DMS53 treated with DMSO at 0.1 percent for 48 hours (cell line): ENCODE data around the gene EXOC6B.

Experiments used
- DNase-seq: peaks from one replicate; lab custom pipeline; 2025; ENCODE audit not compliant: unreplicated experiment; lab: John Stamatoyannopoulos, UW

Gene EXOC6B

GRCh38 chr2:72793798-72794440 lies 31.9 kb downstream of the EXOC6B start:
- DNase-seq, result no peak

GRCh38 chr2:72789241-72789640 lies 36.6 kb downstream of the EXOC6B start:
- no peak for DNase-seq

DNA sequence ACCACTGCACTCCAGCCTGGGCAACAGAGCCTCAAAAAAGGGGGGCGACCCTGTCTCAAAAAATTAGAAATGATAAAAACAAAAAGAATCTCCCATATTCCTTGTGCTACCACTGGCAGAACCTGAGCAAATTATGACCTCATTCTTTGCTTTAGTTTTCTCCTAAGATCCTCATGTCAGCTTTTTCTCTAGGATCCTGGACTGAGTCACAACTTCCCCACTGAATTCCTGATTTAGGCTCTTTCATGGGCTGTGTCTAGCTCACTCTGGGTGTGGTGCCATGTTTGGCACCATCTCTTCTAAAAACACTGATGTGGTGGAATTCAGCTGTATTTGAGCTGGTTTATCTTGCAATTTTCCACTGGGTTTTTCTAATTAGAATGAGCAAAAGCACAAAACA lies 37.1 kb downstream of the EXOC6B start:
- DNase-seq, result no peak

GRCh38 chr2:72785517-72785916 lies 40.3 kb downstream of the EXOC6B start:
- DNase-seq, result no peak

DNA sequence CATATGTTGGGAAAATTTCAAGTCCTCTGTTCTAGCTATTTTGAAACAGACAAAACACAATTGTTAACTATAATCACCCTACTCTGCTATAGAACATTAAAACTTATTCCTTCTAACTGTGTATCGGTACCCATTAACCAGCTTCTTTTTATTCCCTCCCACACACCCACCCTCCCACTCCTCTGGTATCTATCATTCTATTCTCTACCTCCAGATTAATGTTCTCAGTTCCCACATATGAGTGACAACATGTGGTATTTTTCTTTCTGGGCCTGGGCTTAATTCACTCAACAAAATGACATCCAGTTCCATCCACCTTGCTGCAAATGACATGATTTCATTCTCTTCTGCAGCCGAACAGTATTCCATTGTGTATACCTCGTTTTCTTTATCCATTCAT lies 43.3 kb downstream of the EXOC6B start:
- no peak for DNase-seq

DNA sequence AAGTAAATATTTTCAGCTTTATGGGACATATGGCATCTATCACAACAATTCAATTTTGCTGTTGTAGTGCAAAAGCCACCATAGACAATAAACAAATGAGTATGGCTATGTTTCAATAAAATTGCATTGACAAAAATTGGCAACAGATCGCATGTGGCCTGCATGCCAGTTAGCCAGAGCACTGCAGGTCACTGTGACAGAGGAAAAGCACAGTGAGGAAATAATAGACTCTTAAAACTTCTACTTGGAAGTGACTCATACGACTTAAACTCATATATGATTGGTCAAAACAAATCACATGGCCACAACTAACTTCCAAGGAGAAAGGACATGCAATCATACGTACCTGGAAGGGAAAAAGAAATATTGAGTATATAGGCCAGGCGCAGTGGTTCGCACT lies 44.4 kb downstream of the EXOC6B start:
- DNase-seq, result no peak

- DNase-seq, result no peak
Measured at GRCh38 chr2:72780477-72780876, 45.4 kb downstream of the EXOC6B start.

DNA sequence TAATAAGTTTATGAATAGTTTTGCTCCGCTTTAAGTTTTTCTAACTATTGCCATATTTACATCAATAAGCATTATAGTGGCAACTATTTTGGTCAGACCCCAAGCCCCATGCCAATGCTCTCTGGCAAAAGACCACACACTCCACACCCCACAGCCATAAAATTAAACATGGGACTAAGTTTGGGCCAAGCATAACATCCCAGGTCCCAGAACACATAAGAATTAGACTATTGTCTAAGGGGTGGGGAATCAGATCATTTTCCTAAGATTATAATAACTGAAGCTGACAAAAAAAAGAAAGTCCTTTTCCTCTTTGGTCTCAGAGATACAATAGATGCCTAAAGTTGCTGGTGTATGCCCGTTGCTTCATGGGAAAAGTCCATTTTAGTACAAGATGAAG lies 46.3 kb downstream of the EXOC6B start:
- DNase-seq, result no peak

- peak; percentile 31 for DNase-seq
Measured at GRCh38 chr2:72778410-72778809, 47.4 kb downstream of the EXOC6B start.

DNA sequence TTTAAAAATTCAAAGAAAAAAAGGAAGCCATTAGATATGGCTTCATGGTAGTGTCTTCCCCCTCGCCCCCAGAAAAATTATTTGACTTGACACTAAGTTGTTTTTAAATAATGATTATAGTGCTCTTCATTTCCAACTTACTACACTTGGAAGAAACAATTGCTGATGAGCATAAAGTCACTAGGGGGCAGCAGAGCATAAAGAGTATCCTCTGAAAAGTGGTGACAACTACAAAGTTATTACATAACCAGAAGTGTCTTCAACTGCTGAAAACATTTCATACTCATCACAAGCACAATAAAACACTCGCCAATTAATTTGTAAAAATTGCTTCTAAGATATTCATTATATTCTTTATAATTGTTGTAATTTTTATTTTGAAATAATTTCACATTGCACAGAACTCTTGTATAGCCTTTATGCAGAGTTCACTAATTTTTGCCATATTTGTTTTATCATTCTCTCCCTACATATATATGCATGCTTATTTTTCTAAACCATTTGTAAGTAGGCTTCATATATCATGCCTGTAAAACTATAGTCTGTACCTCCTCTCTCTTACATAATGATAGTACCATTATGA lies 54.9 kb downstream of the EXOC6B start:
- DNase-seq, result peak; percentile 68

GRCh38 chr2:72765997-72766609 lies 59.7 kb downstream of the EXOC6B start:
- no peak for DNase-seq

DNA sequence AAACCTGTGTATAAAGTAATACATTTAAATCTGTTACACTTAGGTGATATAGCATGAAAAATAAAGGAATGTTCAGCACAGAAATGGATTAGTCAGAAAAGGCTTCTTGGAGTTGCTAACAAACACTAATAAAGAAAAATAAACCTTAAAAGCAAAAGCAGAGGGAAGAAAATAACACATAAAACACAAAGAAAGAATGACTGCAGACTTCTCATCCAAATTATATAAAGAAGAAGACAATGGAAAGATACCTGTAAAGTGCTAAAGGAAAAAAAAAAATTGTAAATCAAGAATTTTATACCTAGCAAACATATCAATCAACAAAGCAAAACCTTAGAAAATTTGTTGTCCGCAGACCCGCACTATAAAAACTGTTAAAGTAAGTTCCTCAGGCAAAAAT lies 63.6 kb downstream of the EXOC6B start:
- no peak for DNase-seq

GRCh38 chr2:72759755-72760154 lies 66.1 kb downstream of the EXOC6B start:
- DNase-seq, result no peak

DNA sequence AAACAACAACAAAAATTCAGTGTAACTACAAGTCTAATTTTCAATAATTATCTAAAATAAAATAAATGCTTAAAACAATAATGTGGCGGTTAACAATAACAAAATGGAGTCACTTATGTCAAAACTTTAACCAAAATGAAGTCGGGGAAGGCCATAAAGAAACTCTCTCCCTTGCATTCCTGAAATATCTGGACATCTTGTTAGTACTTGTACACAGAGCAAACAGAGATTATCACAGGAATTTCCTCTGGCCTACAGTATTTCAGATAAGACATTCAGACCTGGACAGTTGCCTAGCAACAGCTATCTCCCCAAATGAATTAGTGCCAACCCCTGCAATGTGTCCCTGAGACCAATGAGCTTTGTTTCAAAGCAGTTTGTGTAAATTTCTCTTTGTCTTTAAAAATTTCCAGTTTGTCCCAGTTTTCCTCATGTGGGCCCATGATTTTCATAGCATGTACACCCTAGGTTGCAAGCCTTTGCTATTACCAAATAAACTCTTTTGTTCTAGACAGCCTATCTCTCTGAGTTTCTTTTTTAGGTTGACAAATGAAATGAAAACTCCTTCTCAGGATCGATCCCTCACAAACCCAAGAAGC lies 68.6 kb downstream of the EXOC6B start:
- DNase-seq, result no peak

GRCh38 chr2:72755647-72756423 lies 70.0 kb downstream of the EXOC6B start:
- no peak for DNase-seq

GRCh38 chr2:72754628-72755320 lies 71.1 kb downstream of the EXOC6B start:
- DNase-seq, result no peak

DNA sequence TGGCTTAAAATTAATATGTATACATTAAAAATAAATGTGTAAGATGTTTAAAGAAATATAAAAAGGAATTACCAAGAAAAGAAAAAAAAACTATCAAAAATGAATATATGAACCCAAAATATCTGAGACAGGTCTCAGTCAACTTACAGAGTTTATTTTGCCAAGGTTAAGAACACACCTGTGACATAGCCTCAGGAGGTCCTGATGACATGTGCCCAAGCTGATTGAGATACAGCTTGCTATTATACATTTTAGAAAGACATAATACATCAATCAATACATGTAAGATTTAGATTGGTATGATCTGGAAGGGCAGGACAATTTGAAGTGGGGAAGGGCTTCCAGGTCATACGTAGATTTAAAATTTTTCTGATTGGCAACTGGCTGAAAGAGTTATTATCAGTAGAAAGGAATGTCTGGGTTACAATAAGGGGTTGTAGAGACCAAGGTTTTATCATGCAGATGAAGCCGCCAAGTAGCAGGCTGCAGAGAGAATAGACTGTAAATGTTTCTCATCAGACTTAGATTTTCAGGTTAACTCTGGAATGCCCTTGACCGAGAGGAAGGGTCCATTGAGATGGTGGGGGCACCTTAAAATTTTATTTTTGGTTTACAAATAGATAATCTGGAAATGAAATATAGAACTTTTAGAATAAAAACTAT lies 74.7 kb downstream of the EXOC6B start:
- DNase-seq, result no peak

DNA sequence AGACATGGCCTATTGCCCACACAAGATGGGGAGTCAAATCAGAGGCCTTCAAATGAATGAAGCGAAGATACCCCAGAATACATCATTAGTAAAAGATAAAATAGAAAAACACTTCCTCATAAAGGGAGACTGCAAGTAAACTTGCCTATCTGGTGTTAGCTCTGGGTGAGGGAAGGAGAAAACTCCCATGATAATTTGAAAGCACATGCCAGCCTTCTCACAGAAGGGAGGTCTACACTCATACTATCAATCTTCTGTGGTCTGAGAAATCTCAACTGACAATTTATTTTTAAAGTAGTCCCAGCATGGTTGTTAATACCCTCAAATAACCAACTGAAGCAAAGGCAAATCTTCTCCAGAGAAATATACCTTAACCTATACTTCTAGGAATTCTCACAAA lies 75.4 kb downstream of the EXOC6B start:
- no peak for DNase-seq

DNA sequence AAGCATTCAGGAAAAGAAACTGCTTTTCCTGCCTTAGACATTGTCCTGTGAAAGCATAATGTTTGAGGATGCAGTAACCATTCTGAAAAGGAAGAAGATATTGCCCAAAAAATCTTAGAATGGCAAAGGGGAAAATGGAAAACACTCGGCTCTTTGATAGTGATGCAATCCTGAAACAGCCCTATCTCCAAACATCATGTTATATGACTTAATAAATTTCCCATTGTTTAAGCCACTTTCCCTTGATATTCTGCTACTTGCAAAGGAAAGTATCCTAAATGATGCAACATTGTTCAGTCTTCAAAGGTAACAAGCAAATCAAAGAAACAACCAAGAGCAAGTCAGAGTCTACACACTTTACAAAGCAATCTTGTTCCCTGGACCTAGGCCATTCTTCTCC lies 78.5 kb downstream of the EXOC6B start:
- DNase-seq, result no peak

DNA sequence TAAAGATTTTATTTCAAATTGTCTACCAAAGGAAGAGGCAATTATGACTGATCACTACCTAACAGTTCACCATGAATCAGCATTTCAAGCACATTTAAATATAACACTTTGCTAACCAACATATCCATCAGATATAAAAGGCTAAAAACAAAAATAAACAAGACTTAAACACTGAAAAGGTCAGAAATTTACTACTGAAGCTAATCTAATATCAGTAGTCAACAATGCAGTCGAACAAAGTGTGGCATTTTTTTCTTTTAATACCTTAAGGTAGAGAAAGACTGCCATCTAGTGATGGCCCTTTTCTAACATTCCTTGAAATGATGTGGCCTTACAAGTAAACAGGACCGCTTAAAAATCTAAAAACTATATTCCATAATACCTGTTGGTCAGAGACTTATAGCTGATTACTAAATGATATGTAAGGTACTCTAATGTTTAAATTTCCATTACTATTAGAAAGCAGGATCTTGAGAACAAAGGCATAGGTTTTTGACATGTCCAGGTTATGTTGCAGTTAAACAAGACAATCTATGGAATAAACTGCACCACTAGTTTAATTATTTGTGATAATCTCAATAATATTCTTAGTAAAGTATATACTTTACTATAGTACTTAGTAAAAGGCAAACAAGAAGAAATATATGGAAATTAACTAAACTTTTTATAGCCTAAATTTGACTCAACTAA lies 80.0 kb downstream of the EXOC6B start:
- DNase-seq, result peak; percentile 73
